Smooth muscle cell (in vitro differentiated cells): ENCODE data around the gene PGLYRP3. TPM values are rescaled to one million over a fixed set of nuclear protein-coding genes. Genes with fewer than 3 reads are reported as not detected.

Experiments
- DNase-seq: peaks from one replicate; lab custom pipeline; 2025; ENCODE audit not compliant: unreplicated experiment; lab: John Stamatoyannopoulos, UW
- H2AFZ ChIP-seq: fragments of 200-600 bp; sonication (generic); 2 replicates; pipeline ENCODE4 v1.6.0; 2016; ENCODE audit warnings: antibody characterized with exemption, low read depth, mild to moderate bottlenecking
- H3F3A ChIP-seq: fragments of 200-600 bp; sonication (generic); 2 replicates; pipeline ENCODE4 v1.6.0; 2017; ENCODE audit warnings: antibody characterized with exemption, low read depth
- H3K27ac ChIP-seq: fragments of 200-600 bp; sonication (generic); 2 replicates; pipeline ENCODE4 v1.5.1; 2016; ENCODE audit warnings: low read depth, mild to moderate bottlenecking
- H3K27me3 ChIP-seq: fragments of 200-600 bp; sonication (generic); 2 replicates; pipeline ENCODE4 v1.6.1; 2016; ENCODE audit warnings: low read depth, mild to moderate bottlenecking
- H3K36me3 ChIP-seq: fragments of 200-600 bp; sonication (generic); 2 replicates; pipeline ENCODE4 v1.5.1; 2016; ENCODE audit warnings: low read depth
- H3K4me1 ChIP-seq: fragments of 200-600 bp; sonication (generic); 2 replicates; pipeline ENCODE4 v1.5.1; 2016; ENCODE audit warnings: low read depth
- H3K4me2 ChIP-seq: fragments of 200-600 bp; sonication (generic); 2 replicates; pipeline ENCODE4 v1.6.0; 2016; ENCODE audit warnings: mild to moderate bottlenecking
- H3K4me3 ChIP-seq: fragments of 200-600 bp; sonication (generic); 2 replicates; pipeline ENCODE4 v1.5.1; 2016; ENCODE audit warnings: mild to moderate bottlenecking
- H3K79me2 ChIP-seq: fragments of 200-600 bp; sonication (generic); 2 replicates; pipeline ENCODE4 v1.6.0; 2016; ENCODE audit warnings: low read depth, mild to moderate bottlenecking
- H3K9ac ChIP-seq: fragments of 200-600 bp; sonication (generic); 2 replicates; pipeline ENCODE4 v1.6.0; 2016; ENCODE audit warnings: low read depth
- H3K9me3 ChIP-seq: fragments of 200-600 bp; sonication (generic); replicated peaks from 2 replicates; pipeline ENCODE4 v1.5.1; 2016; ENCODE audit warnings: low read depth
- H4K20me1 ChIP-seq: fragments of 200-600 bp; sonication (generic); 2 replicates; pipeline ENCODE4 v1.6.0; 2016; ENCODE audit warnings: low read depth
- CTCF ChIP-seq: fragments of 200-600 bp; sonication (generic); IDR thresholded peaks from 2 replicates; pipeline ENCODE4 v1.5.1; 2017; ENCODE audit warnings: borderline replicate concordance, mild to moderate bottlenecking, antibody characterized with exemption; ENCODE audit not compliant: insufficient read depth, poor library complexity, severe bottlenecking
- WGBS: methylation state at CpG from one replicate; pipeline ENCODE4 v1.1.7; 2016; ENCODE audit warnings: low lambda C conversion rate; 5-methylcytosine and 5-hydroxymethylcytosine counted together
- polyA plus RNA-seq: library from polyadenylated mRNA; unstranded; fragments of >200 nt; fragmentation: Nextera tagmentation; extraction: Ambion mirVana; gene quantifications from 2 replicates; pipeline ENCODE4 v1.2.1, GENCODE V29; 2016
- total RNA-seq: library from RNA; depleted of rRNA; stranded (reverse); fragments of >200 nt; gene quantifications from 2 replicates; pipeline ENCODE4 v1.2.3, GENCODE V29; 2014

The PGLYRP3 gene
- total and polyA plus RNA-seq, 2 experiments from 2014 or later, result 0.31 TPM; not detected in 1

GRCh38 chr1:153302308-153302707 is 10.4 kb downstream of the PGLYRP3 start:
- Histone ChIP-seq H3K9ac (no peak overlapping the region), H3K4me3 (no peak overlapping the region), H3K9me3 (no peaks in the 10 kb centered on the region), H3F3A (no peaks in the 10 kb centered on the region), H3K36me3 (no peaks in the 10 kb centered on the region), H2AFZ (no peak overlapping the region), H3K4me2 (no peak overlapping the region), H4K20me1 (no peaks in the 10 kb centered on the region), H3K4me1 (no peaks in the 10 kb centered on the region), H3K27ac (no peak overlapping the region), H3K79me2 (no peaks in the 10 kb centered on the region), H3K27me3 (no peaks in the 10 kb centered on the region)
- 65% methylated on average over 5 of the region's 5 CpGs for WGBS
- DNase-seq, result no peak
- TF ChIP-seq CTCF, result no peak

- no peaks in the 10 kb centered on the region for H3K79me2 ChIP-seq
- H3K4me3 ChIP-seq, result no peak overlapping the region
- no peak overlapping the region for H3K4me2 ChIP-seq
- 77% methylated on average over 9 of the region's 9 CpGs for WGBS
- TF ChIP-seq CTCF, result no peak
- H3K36me3 ChIP-seq, result no peaks in the 10 kb centered on the region
- H3F3A ChIP-seq, result no peaks in the 10 kb centered on the region
- DNase-seq, result no peak
- H4K20me1 ChIP-seq, result no peaks in the 10 kb centered on the region
- H3K27ac ChIP-seq, result no peak overlapping the region
- H3K27me3 ChIP-seq, result no peaks in the 10 kb centered on the region
- no peak overlapping the region for H3K9ac ChIP-seq
- no peaks in the 10 kb centered on the region for H3K4me1 ChIP-seq
- H3K9me3 ChIP-seq, result no peaks in the 10 kb centered on the region
- H2AFZ ChIP-seq, result no peak overlapping the region
Observed at GRCh38 chr1:153293851-153294250, 18.9 kb downstream of the PGLYRP3 start.

- no peak for TF ChIP-seq CTCF
- Histone ChIP-seq H3K36me3 (no peaks in the 10 kb centered on the region), H3F3A (no peaks in the 10 kb centered on the region), H3K27ac (no peak overlapping the region), H3K9ac (no peak overlapping the region), H3K79me2 (no peaks in the 10 kb centered on the region), H4K20me1 (no peaks in the 10 kb centered on the region), H2AFZ (no peak overlapping the region), H3K4me3 (no peak overlapping the region), H3K4me2 (no peak overlapping the region), H3K9me3 (no peaks in the 10 kb centered on the region), H3K27me3 (no peaks in the 10 kb centered on the region), H3K4me1 (no peaks in the 10 kb centered on the region)
- 72% methylated on average over 7 of the region's 7 CpGs for WGBS
- no peak for DNase-seq
Observed at GRCh38 chr1:153293480-153293775, 19.3 kb downstream of the PGLYRP3 start.

- no peaks in the 10 kb centered on the region for H4K20me1 ChIP-seq
- no peaks in the 10 kb centered on the region for H3K36me3 ChIP-seq
- WGBS, result 82% methylated on average over 25 of the region's 25 CpGs
- H3K4me3 ChIP-seq, result no peak overlapping the region
- H3K9ac ChIP-seq, result no peak overlapping the region
- TF ChIP-seq CTCF, result no peak
- H3K27ac ChIP-seq, result no peak overlapping the region
- H3K4me1 ChIP-seq, result no peaks in the 10 kb centered on the region
- no peak overlapping the region for H2AFZ ChIP-seq
- H3K4me2 ChIP-seq, result no peak overlapping the region
- H3F3A ChIP-seq, result no peaks in the 10 kb centered on the region
- H3K9me3 ChIP-seq, result no peaks in the 10 kb centered on the region
- H3K79me2 ChIP-seq, result no peaks in the 10 kb centered on the region
- no peak for DNase-seq
- H3K27me3 ChIP-seq, result no peaks in the 10 kb centered on the region
Observed at GRCh38 chr1:153292740-153293479, 19.8 kb downstream of the PGLYRP3 start.
